ENCODE measurements around the gene TSPAN8.

The TSPAN8 gene

DNA sequence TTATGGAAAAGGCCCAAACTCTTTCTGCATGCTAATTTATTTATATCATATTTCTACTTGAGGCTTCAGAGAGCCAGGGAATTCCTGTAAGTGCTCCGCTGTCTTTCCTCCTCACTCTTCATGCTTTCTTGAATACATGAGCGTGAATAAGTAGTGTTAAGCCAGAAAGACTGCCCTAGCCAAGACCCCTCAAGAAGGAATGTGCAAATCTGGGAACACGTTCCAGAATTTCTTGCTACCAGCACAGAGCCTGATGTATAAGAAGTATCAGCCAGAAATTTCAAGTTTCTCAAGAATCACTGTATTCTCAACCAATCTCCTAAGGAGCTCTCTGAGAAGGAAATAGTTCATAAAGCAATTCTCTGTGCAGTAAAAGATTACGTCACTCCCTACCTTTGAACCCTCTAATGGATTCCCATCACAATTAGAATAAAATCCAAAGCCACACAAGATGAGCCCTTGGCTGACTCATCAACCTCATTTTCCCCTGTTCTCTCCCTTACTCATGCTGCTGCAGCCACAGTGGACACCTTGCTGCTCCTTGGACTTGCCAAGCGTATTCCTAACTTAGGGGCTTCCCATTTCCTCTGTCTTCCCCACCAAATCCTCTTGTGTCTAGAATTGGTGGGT is 6.9 kb upstream of the TSPAN8 start:
- TF ChIP-seq CTCF (IDR thresholded peaks at IDR 0.05; ENCODE audit: insufficient read depth, missing control alignments): no peak
- no peak for DNase-seq (ENCODE audit: insufficient read length, low spot score)
- FAIRE-seq: no peak

GRCh38 chr12:71164166-71164565 is 6.4 kb upstream of the TSPAN8 start:
- DNase-seq (ENCODE audit: insufficient read length, low spot score): no peak
- no peak for FAIRE-seq
- no peak for TF ChIP-seq CTCF (IDR thresholded peaks at IDR 0.05; ENCODE audit: insufficient read depth, missing control alignments)

DNA sequence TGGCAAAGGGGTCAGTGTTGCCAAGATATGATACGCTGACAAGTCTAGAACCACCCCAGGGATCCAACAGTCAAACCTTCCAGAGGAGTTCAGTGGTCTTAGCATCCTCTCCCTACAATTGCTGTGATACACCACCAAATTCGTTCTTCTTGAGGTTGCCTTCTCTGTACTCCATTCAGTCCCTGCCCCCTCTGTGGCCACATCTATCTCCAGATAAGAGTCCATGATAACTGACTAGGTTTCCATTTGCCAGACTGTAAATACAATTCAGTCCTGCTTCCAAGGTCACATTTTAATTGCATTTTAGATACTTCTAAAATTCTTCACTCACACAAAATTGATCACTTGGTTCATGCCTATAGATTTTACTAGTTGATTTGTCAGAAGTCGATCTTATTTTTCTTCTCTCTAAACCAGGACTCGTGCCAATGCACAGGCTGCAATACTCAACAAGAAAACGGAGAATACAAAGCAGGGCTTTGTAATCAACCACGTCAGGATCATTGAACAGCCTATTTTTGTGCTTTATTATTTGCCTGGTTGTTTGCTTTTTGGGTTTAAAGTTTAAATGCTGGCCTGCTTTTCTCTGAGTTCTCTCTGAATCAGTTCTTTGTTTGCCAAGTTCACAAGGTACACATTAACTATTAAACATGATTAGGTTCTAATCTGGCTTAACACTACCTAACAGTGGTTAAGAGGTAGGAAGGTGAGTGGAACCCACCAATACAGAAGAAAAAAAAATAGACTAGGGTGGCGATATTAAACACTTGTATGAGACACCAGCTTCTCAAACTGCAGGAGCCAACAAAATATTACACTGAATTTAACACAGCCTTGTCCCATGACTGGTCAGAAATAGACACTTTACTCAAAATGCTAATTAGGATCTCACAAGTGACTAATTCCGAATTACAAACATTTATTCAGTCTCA is 5.3 kb upstream of the TSPAN8 start:
- no peak for DNase-seq (ENCODE audit: insufficient read length, low spot score)
- FAIRE-seq: no peak
- no peak for TF ChIP-seq CTCF (IDR thresholded peaks at IDR 0.05; ENCODE audit: insufficient read depth, missing control alignments)

DNA sequence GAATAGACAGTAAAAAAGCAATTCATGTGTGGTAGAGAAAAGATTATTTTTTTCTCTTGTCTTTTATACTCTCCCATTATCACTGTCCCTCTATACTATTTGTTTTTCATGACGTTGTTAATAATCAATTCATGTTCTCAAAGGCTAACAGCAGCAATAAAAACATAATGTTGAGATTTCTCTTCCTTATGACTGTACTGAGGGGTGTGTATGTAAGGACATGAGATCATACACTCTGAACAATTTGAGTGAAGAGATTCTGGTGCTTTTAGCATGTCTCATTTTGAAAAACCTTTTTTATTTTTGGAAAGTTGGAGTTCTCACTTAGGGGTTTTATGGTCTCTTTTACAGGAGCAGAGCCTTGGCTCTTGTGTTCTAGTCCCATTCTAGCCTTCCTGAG is 3.8 kb upstream of the TSPAN8 start:
- no peak for TF ChIP-seq CTCF (IDR thresholded peaks at IDR 0.05; ENCODE audit: insufficient read depth, missing control alignments)
- no peak for DNase-seq (ENCODE audit: insufficient read length, low spot score)
- FAIRE-seq: no peak

DNA sequence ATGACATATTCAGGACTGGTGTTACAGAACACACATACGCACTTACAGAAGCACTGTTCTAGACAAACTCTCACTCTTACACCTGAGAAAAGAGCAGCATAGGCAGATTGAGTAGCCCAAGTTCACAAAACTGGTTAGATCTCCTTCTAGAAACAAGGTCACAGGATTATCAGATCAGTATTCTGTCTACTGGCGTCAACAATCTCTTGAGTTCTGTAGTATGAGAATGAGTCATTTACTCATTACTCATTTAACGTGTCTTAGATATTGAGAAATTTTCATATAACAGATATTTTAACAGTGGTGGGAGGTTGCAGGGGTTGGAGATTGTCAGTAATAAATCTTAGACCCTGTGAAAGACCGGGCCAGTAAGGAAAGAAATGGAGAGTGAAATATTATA is 2.8 kb upstream of the TSPAN8 start:
- no peak for FAIRE-seq

DNA sequence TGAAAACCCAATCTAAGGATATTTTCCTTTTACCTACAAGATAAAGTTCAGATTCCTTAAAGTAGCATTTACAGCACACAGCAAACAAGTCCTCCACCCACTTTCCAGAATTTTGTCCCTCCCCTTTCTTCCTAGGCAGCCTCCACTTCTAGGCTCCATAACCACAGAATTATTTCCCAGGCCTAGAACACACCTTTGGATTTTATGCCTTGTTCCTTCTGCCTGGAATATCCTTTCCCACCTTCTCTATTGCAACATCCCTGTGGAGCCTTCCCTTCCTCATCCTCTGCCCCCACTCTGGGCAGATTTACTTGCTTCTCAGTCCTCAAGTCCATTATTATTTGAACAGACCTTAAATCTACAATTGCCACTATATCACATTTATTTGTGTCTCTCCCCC is 2.1 kb upstream of the TSPAN8 start:
- FAIRE-seq (no peak), DNase-seq (ENCODE audit: insufficient read length, low spot score) (no peak)
- TF ChIP-seq CTCF (IDR thresholded peaks at IDR 0.05; ENCODE audit: insufficient read depth, missing control alignments): no peak

More for the DNA sequence above, 2.8 kb upstream of the TSPAN8 start:
- no peak for TF ChIP-seq CTCF (IDR thresholded peaks at IDR 0.05; ENCODE audit: insufficient read depth, missing control alignments)
- DNase-seq (ENCODE audit: insufficient read length, low spot score): no peak

DNA sequence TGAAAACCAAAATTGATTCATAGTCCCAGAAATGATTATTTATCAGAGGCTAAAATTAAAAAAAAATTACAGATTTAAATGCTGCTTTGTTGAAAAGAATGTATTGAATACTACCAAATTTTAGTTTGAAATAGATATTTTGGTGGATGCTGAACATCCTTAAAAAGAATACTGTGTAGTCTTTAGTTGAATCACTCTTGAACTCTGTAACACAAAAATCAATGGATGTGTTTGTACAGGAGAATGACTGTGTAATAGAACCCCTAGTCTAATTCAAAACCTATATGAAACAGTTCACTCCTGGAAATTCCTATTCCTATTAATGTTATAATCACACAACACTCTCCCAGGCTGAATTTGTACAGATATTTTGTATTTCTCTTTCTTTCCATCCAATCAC is 1.5 kb upstream of the TSPAN8 start:
- DNase-seq (ENCODE audit: insufficient read length, low spot score) (no peak), FAIRE-seq (no peak)
- TF ChIP-seq CTCF (IDR thresholded peaks at IDR 0.05; ENCODE audit: insufficient read depth, missing control alignments): no peak
